T-helper 17 cell (primary cell): ENCODE results near the gene CTLA4. TPM values are rescaled to one million over a fixed set of nuclear protein-coding genes. Genes with fewer than 3 reads are reported as not detected.

Source experiments
- ATAC-seq: fragments of 150-1000 bp; cut with Tn5 transposase; 2 replicates; pipeline ENCODE4 v1.10.0; 2021; ENCODE audit warnings: mild to moderate bottlenecking, moderate library complexity
- DNase-seq, 3 donors: peaks; one replicate each; pipeline versions ENCODE4 v3.0.0 to v3.0.0-alpha.2; 2020 to 2021
- H3K9me3 ChIP-seq: one replicate; pipeline ENCODE4 v1.7.0; 2013; ENCODE audit warnings: low read length, mild to moderate bottlenecking; ENCODE audit not compliant: control insufficient read depth, poor library complexity, severe bottlenecking
- H3K27ac Mint-ChIP-seq: one replicate; pipeline ENCODE4 v1.8.0; 2022; ENCODE audit warnings: mild to moderate bottlenecking, moderate library complexity, mixed read lengths
- H3K27me3 Mint-ChIP-seq: one replicate; pipeline ENCODE4 v1.8.0; 2022; ENCODE audit warnings: mixed read lengths
- H3K36me3 Mint-ChIP-seq: one replicate; pipeline ENCODE4 v1.8.0; 2022; ENCODE audit warnings: low read depth, mixed read lengths
- H3K4me1 Mint-ChIP-seq: one replicate; pipeline ENCODE4 v1.8.0; 2022; ENCODE audit warnings: mild to moderate bottlenecking, mixed read lengths
- H3K4me3 Mint-ChIP-seq: one replicate; pipeline ENCODE4 v1.8.0; 2022; ENCODE audit warnings: mild to moderate bottlenecking, moderate library complexity, mixed read lengths
- total RNA-seq, 4 donors: library from RNA in 2 of 4; stranded (reverse) in 2 of 4; gene quantifications; one replicate each; pipeline ENCODE4 v1.2.3 and lab custom pipeline; 2022 to 2026

CTLA4 gene
- total RNA-seq, 2 donors from 2014 or later, result 77.2 to 109 TPM

DNA sequence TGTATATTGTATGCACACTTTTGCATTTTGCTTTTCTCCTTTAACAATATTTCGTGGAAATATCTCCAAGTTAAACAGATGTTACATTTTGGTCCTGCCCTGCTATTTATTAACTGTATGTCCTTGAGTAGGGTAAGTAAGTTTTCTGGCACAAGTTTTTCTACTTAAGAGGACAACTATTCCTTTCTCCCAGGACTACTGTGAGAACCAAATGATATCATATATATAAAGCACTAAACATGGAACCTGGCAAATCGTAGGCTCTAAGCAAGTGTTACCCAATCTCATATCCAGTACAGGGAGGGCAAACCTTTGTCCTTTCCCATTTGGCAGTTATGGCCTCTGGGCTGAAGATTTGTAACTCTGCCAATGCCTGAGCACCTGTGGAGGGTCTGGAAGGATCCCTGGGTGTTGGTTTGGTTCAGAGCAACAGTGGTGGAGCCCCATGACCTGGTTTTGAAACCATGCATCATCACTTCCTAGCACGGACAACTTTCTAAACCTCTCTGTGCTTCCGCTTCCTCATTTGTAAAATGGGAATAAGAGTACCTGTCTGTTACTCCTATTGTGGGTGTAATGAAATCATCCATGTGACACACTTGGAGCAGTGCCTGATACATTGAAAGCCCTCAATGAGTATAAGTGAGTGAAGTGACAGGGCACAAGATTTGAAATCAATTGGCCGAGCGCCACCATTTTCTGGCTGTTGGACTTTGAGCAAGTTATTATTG lies 40.7 kb downstream of the CTLA4 start:
- H3K4me1 Mint-ChIP-seq, result peaks cover 11% of the 10 kb centered on the region
- ATAC-seq, result peak; percentile 64
- no peaks in the 10 kb centered on the region for H3K36me3 Mint-ChIP-seq
- no peak overlapping the region for H3K4me3 Mint-ChIP-seq
- no peaks in the 10 kb centered on the region for H3K9me3 ChIP-seq
- H3K27me3 Mint-ChIP-seq, result no peaks in the 10 kb centered on the region
- DNase-seq, result no peak
- H3K27ac Mint-ChIP-seq, result peak overlapping the region; percentile 51

DNA sequence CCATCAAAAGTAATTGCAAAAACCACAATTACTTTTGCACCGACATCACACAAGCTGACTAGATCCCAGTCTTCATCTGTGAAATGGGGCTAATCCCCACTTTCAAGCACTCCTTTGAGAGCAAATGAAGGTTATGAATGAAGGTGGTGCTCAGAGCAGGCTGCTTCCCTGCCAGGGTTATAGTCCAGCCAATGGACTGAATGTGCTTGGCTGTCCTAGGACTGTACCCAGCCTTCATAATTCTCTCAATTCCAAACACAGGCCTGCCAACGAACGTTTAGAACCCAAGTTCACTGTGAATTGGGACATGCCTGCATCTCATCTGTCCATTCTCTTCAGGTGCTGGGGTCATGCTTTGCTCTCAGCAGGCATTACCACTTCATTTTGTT lies 41.2 kb downstream of the CTLA4 start:
- peak overlapping the region; percentile 80 for H3K4me3 Mint-ChIP-seq
- DNase-seq (no peak), ATAC-seq (peak; percentile 5)
- peak overlapping the region; percentile 51 for H3K27ac Mint-ChIP-seq
- peaks cover 12% of the 10 kb centered on the region for H3K4me1 Mint-ChIP-seq
- no peaks in the 10 kb centered on the region for H3K27me3 Mint-ChIP-seq
- no peaks in the 10 kb centered on the region for H3K9me3 ChIP-seq
- H3K36me3 Mint-ChIP-seq, result no peaks in the 10 kb centered on the region

DNA sequence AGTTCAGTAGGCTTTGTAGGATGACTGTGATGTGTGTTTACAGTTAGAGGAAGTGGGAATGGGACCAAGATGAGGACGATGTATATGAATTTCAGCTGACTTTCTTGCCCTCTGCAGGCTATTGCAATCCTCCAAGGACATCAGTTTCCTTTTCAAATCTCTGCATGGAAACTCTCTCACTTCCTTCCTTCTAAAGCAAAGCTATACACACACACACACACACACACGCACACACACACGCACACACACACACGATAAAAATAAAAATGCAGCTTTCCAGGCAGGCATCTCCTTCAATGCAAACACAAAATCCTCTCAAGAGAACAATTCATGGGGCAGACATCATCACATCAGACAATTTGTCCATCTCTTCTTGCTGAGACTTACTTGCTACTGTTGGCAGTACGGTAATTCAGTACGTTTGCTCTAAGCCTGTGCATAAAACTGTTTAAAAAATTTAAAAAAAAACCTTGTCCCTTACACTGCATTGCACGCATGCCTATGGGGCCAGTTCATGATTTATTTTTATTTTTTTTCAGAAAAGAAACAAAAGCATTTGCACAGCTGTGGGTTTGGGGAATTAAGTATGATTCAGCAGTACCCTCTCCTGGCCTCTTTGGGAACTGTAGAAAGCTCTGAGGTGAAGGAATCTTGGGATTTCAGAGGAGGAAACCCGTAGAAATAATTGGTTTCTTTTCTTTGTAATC lies 41.8 kb downstream of the CTLA4 start:
- H3K27me3 Mint-ChIP-seq, result peaks cover 6% of the 10 kb centered on the region
- H3K36me3 Mint-ChIP-seq, result no peaks in the 10 kb centered on the region
- DNase-seq (no peak), ATAC-seq (peak; percentile 80)
- no peaks in the 10 kb centered on the region for H3K9me3 ChIP-seq
- H3K27ac Mint-ChIP-seq, result peak overlapping the region; percentile 51
- H3K4me1 Mint-ChIP-seq, result peaks cover 18% of the 10 kb centered on the region
- peak overlapping the region; percentile 80 for H3K4me3 Mint-ChIP-seq

DNA sequence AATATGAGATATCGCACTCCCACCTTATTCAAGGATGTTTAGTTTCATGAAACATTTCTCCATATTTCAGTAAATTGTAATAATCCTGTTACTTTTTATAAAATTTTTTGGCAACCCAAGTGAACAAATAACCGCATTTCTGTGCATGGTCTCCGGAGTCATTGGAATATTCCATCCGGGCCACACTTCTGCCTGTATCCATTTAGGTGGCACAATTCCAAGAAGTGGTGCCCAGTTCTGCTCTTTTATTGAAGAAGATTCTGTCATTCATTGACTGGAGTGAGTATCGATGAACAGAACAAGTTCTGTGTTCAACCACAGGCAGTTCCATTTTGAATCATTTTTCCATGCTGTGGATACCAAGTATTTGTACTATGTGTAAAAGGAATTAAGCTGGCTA lies 42.4 kb downstream of the CTLA4 start:
- Mint-ChIP-seq H3K36me3 (no peaks in the 10 kb centered on the region), H3K27me3 (peaks cover 8% of the 10 kb centered on the region), H3K27ac (peak overlapping the region; percentile 51), H3K4me1 (peaks cover 23% of the 10 kb centered on the region), H3K4me3 (no peak overlapping the region)
- DNase-seq, result no peak
- no peaks in the 10 kb centered on the region for H3K9me3 ChIP-seq
- no peak for ATAC-seq

DNA sequence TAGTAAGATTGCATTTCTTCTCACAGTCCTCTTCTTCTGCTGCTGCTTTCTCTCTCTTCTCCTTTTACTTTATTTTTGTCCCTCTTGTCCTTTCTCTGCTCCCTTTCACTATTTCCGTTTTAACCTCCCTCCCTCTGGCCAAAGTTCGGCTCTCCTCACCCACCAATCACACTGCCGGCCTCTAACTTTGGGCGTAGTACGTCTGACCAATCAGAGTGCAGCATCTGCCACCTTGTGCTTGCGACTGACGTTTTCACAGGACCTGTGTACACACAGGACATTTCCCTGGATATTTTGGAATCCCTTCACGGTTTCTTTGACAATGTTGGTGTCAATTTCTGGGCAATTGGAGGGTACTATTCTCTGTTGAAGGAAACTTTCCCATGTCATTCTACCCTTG lies 46.4 kb downstream of the CTLA4 start:
- Mint-ChIP-seq H3K36me3 (no peaks in the 10 kb centered on the region), H3K4me3 (peak overlapping the region; percentile 77), H3K27me3 (peaks cover 8% of the 10 kb centered on the region), H3K27ac (peak overlapping the region; percentile 90), H3K4me1 (peaks cover 39% of the 10 kb centered on the region)
- DNase-seq, result no peak
- ATAC-seq, result peak; percentile 28
- H3K9me3 ChIP-seq, result no peaks in the 10 kb centered on the region

DNA sequence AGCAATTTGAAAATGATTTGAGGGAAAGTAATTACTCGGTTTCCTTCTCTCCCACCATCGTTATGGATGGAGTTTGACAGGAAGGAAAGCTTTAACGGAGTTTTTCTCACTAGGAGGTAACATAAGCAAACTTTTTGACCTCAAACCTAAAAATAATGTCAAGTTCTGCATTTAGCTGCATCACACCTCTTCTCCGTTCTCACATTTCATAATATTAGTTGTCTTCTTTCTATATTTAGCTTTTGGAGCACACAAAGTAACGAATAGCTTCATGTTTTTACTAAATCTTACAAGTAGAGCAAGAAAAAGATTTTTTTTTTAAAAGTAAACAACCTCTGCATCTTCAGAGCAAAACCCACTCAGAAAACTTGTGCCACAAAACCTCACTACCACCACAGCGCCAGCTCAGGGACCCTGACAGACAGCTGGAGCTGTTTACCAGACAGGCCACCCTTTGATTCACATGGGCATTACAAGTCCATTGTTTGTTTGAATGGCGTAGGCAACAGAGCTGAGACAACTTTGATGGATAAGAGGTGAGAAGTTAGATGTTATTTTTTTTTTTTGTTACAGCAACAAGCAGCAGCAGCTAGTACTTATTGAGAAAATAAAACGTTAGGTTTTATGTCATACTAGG lies 47.1 kb downstream of the CTLA4 start:
- Mint-ChIP-seq H3K4me3 (peak overlapping the region; percentile 77), H3K27me3 (peaks cover 8% of the 10 kb centered on the region), H3K4me1 (peaks cover 33% of the 10 kb centered on the region), H3K36me3 (no peaks in the 10 kb centered on the region), H3K27ac (peak overlapping the region; percentile 90)
- ATAC-seq, result peak; percentile 81
- H3K9me3 ChIP-seq, result no peaks in the 10 kb centered on the region
- DNase-seq, result no peak

DNA sequence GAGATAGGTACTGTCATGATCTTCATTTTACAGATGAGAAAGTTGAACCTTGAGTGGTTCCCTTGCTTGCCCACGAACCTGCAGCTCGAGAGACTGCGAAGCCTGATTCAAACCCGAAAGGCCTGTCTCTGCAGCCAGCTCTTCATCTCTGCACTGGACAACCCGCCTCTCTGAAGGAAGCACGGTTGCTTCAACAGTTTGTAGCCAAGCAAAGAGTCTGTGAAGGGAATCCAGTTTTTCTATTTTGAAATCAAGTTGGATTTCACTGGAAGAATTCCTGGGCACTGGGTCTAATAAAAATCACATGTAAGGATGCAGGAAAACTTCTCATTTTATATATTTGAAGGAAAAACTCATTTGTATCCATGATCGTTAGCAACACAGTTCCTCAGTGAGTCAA lies 47.7 kb downstream of the CTLA4 start:
- no peak for ATAC-seq
- Mint-ChIP-seq H3K36me3 (no peaks in the 10 kb centered on the region), H3K4me3 (peak overlapping the region; percentile 77), H3K4me1 (peaks cover 33% of the 10 kb centered on the region), H3K27ac (peak overlapping the region; percentile 90), H3K27me3 (peaks cover 8% of the 10 kb centered on the region)
- no peak for DNase-seq
- H3K9me3 ChIP-seq, result no peaks in the 10 kb centered on the region

DNA sequence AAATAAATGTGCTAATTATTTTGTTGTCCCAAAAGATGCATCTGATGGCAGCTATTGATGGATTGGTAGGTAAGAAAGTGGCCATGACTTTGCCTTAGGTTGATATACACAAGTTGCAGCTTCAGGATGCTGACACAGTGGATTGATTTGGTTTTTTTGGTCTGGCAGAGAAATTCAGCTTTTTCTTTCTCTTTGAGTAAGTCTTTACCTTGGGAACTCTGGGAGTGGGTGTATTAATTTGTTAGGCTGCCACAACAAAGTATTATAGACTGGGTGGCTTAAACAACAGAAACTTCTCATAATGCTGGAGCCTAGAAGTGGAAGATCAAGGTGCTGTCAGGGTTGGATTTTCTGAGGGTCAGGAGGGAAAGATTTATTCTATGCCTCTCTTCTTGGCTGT lies 49.2 kb downstream of the CTLA4 start:
- H3K4me3 Mint-ChIP-seq, result peak overlapping the region; percentile 9
- no peaks in the 10 kb centered on the region for H3K36me3 Mint-ChIP-seq
- H3K9me3 ChIP-seq, result no peaks in the 10 kb centered on the region
- DNase-seq (no peak), ATAC-seq (no peak)
- H3K4me1 Mint-ChIP-seq, result peaks cover 33% of the 10 kb centered on the region
- no peak overlapping the region for H3K27ac Mint-ChIP-seq
- H3K27me3 Mint-ChIP-seq, result peaks cover 8% of the 10 kb centered on the region

DNA sequence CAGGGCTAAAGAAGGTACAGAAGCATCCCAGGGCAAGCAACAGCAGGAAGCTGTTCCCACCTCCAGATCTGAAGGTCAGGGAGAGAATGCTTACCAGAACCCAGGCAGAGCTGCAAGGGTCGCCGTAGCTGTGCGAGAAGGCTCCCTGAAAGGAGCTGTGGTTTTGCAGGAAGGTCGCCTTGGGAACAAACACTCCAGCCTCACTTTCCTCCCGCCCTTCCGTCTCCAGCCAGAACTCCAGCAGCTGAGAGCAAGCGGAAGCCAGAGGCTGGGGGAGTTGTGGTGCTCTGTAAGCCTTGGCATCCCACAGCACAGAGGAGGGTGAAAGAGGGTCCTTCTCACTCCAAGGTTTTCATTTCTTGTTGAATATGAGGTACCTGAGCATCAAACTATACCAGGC lies 50.7 kb downstream of the CTLA4 start:
- ATAC-seq, result no peak
- H3K9me3 ChIP-seq, result no peaks in the 10 kb centered on the region

DNA sequence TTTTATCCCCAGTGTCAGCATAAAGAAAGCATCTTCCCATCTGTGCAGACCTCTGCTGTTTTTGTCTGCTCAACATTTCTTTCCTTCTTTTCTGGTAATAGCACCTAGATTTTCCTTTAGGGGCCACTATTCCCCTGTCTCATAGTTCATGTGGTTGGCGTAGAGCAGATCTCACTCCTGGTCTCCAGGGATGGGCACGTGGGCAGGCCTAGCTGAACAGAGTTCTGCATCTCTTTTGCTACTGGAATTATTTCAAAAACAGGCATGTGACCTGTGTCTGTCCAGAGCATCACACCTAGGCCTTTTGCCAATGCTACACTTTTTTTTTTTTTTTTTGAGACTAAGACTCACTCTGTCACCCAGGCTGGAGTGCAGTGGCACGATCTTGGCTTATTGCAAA lies 51.3 kb downstream of the CTLA4 start:
- no peak for ATAC-seq
- peaks cover 32% of the 10 kb centered on the region for H3K4me1 Mint-ChIP-seq
- peaks cover 8% of the 10 kb centered on the region for H3K27me3 Mint-ChIP-seq
- H3K4me3 Mint-ChIP-seq, result no peak overlapping the region
- H3K36me3 Mint-ChIP-seq, result peaks cover 2% of the 10 kb centered on the region
- H3K9me3 ChIP-seq, result no peaks in the 10 kb centered on the region
- peak overlapping the region; percentile 63 for H3K27ac Mint-ChIP-seq
- DNase-seq, result no peak

More for the DNA sequence above, 50.7 kb downstream of the CTLA4 start:
- peak overlapping the region; percentile 63 for H3K27ac Mint-ChIP-seq
- H3K4me3 Mint-ChIP-seq, result no peak overlapping the region
- peaks cover 33% of the 10 kb centered on the region for H3K4me1 Mint-ChIP-seq
- H3K27me3 Mint-ChIP-seq, result peaks cover 8% of the 10 kb centered on the region
- DNase-seq, result no peak
- H3K36me3 Mint-ChIP-seq, result peaks cover 2% of the 10 kb centered on the region

Other genes starting within 250 kb of the CTLA4 start
- 100 to 1,000 TPM; 174 to 177 TPM for gene CD28, start 161.1 kb upstream of the CTLA4 start, total RNA-seq
- 100 to 1,000 TPM in 1 of 2 donors, 10 to 100 TPM in 1; 71.5 to 122 TPM for gene ICOS, start 69.0 kb downstream of the CTLA4 start, total RNA-seq